Thymus (tissue), 11 donors: Measurements from ENCODE around the gene DMRTC2. TPM values are rescaled to one million over a fixed set of nuclear protein-coding genes. Genes with fewer than 3 reads are reported as not detected.

Experiments used
- DNase-seq, 9 donors: peaks; one replicate each; pipeline ENCODE4 v3.0.0-alpha.2; 2013; ENCODE audit warnings: low spot score in 9 of 9, low read depth in 6 of 9, missing footprints in 1 of 9
- H3K27ac ChIP-seq, 2 donors: one replicate each; pipeline ENCODE4 v1.5.1; 2013; ENCODE audit warnings: control low read depth in 1 of 2, low read depth in 1 of 2, low read length in 1 of 2, mild to moderate bottlenecking in 1 of 2, moderate library complexity in 1 of 2
- H3K27me3 ChIP-seq, 2 donors: one replicate each; pipeline ENCODE4 v1.5.1; 2013; ENCODE audit warnings: low read length in 1 of 2; ENCODE audit not compliant: control insufficient read depth in 2 of 2, insufficient read depth in 1 of 2
- H3K36me3 ChIP-seq, 2 donors: one replicate each; pipeline ENCODE4 v1.5.1; 2013; ENCODE audit warnings: low read length in 1 of 2, mild to moderate bottlenecking in 1 of 2, moderate library complexity in 1 of 2; ENCODE audit not compliant: control insufficient read depth in 2 of 2, insufficient read depth in 2 of 2
- H3K4me1 ChIP-seq, 2 donors: one replicate each; pipeline ENCODE4 v1.5.1; 2013; ENCODE audit warnings: low read length in 2 of 2; ENCODE audit not compliant: control insufficient read depth in 2 of 2, insufficient read depth in 2 of 2
- H3K4me3 ChIP-seq, 2 donors: one replicate each; pipeline ENCODE4 v1.5.1; 2013; ENCODE audit warnings: low read length in 2 of 2, control low read depth in 1 of 2, mild to moderate bottlenecking in 1 of 2
- H3K9me3 ChIP-seq, 2 donors: one replicate each; pipeline ENCODE4 v1.5.1; 2013; ENCODE audit warnings: low read length in 1 of 2, mild to moderate bottlenecking in 1 of 2; ENCODE audit not compliant: control insufficient read depth in 2 of 2, insufficient read depth in 1 of 2
- WGBS: extraction: QIAGEN DNeasy Blood & Tissue Kit; methylation state at CpG from one replicate; pipeline ENCODE4 v1.1.7; 2013; 5-methylcytosine and 5-hydroxymethylcytosine counted together
- polyA plus RNA-seq: library from polyadenylated mRNA; stranded (reverse); fragments of 200-250 nt; gene quantifications from one replicate; pipeline ENCODE4 v1.2.3, GENCODE V29; 2013
- total RNA-seq: library from RNA; stranded (reverse); fragments of 120-200 nt; gene quantifications from one replicate; pipeline ENCODE4 v1.2.4, GENCODE V29; 2013
- donor health status: healthy.

DMRTC2 gene
- total and polyA plus RNA-seq, 2 donors = 0.07 TPM; not detected in 1

GRCh38 chr19:41888926-41889325 is 44.1 kb downstream of the DMRTC2 start:
- Histone ChIP-seq H3K4me3 (peak overlapping the region in 1 of 2 donors; percentile 55), H3K9me3 (no peaks in the 10 kb centered on the region), H3K4me1 (peaks cover 25 to 74% of the 10 kb centered on the region in 2 donors), H3K27me3 (no peaks in the 10 kb centered on the region), H3K36me3 (peaks cover 46 to 49% of the 10 kb centered on the region in 2 donors), H3K27ac (peak overlapping the region; percentile 90 to 96)
- DNase-seq = no peak
- 81% methylated on average over 12 of the region's 12 CpGs for WGBS

- no peak for DNase-seq
- Histone ChIP-seq H3K4me1 (peaks cover 22 to 70% of the 10 kb centered on the region in 2 donors), H3K36me3 (peaks cover 54 to 58% of the 10 kb centered on the region in 2 donors), H3K9me3 (no peaks in the 10 kb centered on the region), H3K27ac (no peak overlapping the region), H3K4me3 (no peak overlapping the region), H3K27me3 (no peaks in the 10 kb centered on the region)
- WGBS = 96% methylated on average over 8 of the region's 8 CpGs
Observed at GRCh38 chr19:41889896-41890295, 45.1 kb downstream of the DMRTC2 start.

GRCh38 chr19:41890936-41891335 is 46.1 kb downstream of the DMRTC2 start:
- Histone ChIP-seq H3K27ac (no peak overlapping the region), H3K4me1 (peaks cover 13 to 59% of the 10 kb centered on the region in 2 donors), H3K36me3 (peaks cover 62 to 69% of the 10 kb centered on the region in 2 donors), H3K9me3 (no peaks in the 10 kb centered on the region), H3K4me3 (no peak overlapping the region), H3K27me3 (no peaks in the 10 kb centered on the region)
- WGBS = 97% methylated on average over 4 of the region's 4 CpGs
- DNase-seq = no peak

- 97% methylated on average over 34 of the region's 34 CpGs for WGBS
- Histone ChIP-seq H3K9me3 (no peaks in the 10 kb centered on the region), H3K27me3 (no peaks in the 10 kb centered on the region), H3K4me3 (no peak overlapping the region), H3K36me3 (peaks cover 74 to 76% of the 10 kb centered on the region in 2 donors), H3K27ac (no peak overlapping the region), H3K4me1 (peaks cover 9 to 46% of the 10 kb centered on the region in 2 donors)
- no peak for DNase-seq
Observed at GRCh38 chr19:41892173-41892902, 47.5 kb downstream of the DMRTC2 start.

- Histone ChIP-seq H3K9me3 (no peaks in the 10 kb centered on the region), H3K27ac (no peak overlapping the region), H3K4me1 (peaks cover under 1 to 31% of the 10 kb centered on the region in 2 donors), H3K36me3 (peaks cover 80 to 86% of the 10 kb centered on the region in 2 donors), H3K27me3 (no peaks in the 10 kb centered on the region), H3K4me3 (no peak overlapping the region)
- peak in 1 of 9 donors; percentile 40 for DNase-seq
- 85% methylated on average over 6 of the region's 6 CpGs for WGBS
Observed at GRCh38 chr19:41893899-41894298, 49.1 kb downstream of the DMRTC2 start.

GRCh38 chr19:41894350-41894749 is 49.5 kb downstream of the DMRTC2 start:
- WGBS = 96% methylated on average over 14 of the region's 14 CpGs
- Histone ChIP-seq H3K27ac (no peak overlapping the region), H3K9me3 (no peaks in the 10 kb centered on the region), H3K27me3 (no peaks in the 10 kb centered on the region), H3K4me3 (no peak overlapping the region), H3K4me1 (peaks cover 0 to 26% of the 10 kb centered on the region in 2 donors), H3K36me3 (peaks cover 79 to 86% of the 10 kb centered on the region in 2 donors)
- DNase-seq = no peak

GRCh38 chr19:41895745-41896580 is 51.1 kb downstream of the DMRTC2 start:
- Histone ChIP-seq H3K27me3 (no peaks in the 10 kb centered on the region), H3K27ac (no peak overlapping the region), H3K4me1 (peaks cover 0 to 16% of the 10 kb centered on the region in 2 donors), H3K9me3 (no peaks in the 10 kb centered on the region), H3K36me3 (peaks cover 79 to 85% of the 10 kb centered on the region in 2 donors), H3K4me3 (no peak overlapping the region)
- WGBS = 97% methylated on average over 19 of the region's 19 CpGs
- no peak for DNase-seq

- DNase-seq = no peak
- H3K4me3 ChIP-seq = no peak overlapping the region
- no peak overlapping the region for H3K27ac ChIP-seq
- H3K9me3 ChIP-seq = no peaks in the 10 kb centered on the region
- no peaks in the 10 kb centered on the region for H3K27me3 ChIP-seq
- WGBS = 78% methylated on average over 1 of the region's 1 CpG
- peaks cover 0 to 13% of the 10 kb centered on the region in 2 donors for H3K4me1 ChIP-seq
- H3K36me3 ChIP-seq = peaks cover 80 to 84% of the 10 kb centered on the region in 2 donors
Observed at GRCh38 chr19:41896581-41896942, 51.7 kb downstream of the DMRTC2 start.

GRCh38 chr19:41897181-41897580 is 52.3 kb downstream of the DMRTC2 start:
- Histone ChIP-seq H3K27ac (no peak overlapping the region), H3K36me3 (peaks cover 80 to 84% of the 10 kb centered on the region in 2 donors)
- WGBS = 98% methylated on average over 3 of the region's 3 CpGs

More at GRCh38 chr19:41897181-41897580, 52.3 kb downstream of the DMRTC2 start:
- Histone ChIP-seq H3K4me1 (peaks cover 0 to 7% of the 10 kb centered on the region in 2 donors), H3K27me3 (no peaks in the 10 kb centered on the region), H3K4me3 (no peak overlapping the region), H3K9me3 (no peaks in the 10 kb centered on the region)
- DNase-seq = no peak
